Liver (tissue), 9 donors: ENCODE data around the gene OXNAD1. TPM values are rescaled to one million over a fixed set of nuclear protein-coding genes. Genes with fewer than 3 reads are reported as not detected.
A peak's percentile ranks its signal among the peaks of the same experiment; 100 is the strongest.

Source experiments
- DNase-seq: peaks from one replicate; pipeline ENCODE4 v3.0.0-alpha.2; 2017; ENCODE audit warnings: low spot score
- H3K27ac ChIP-seq, 2 donors: one replicate each; pipeline ENCODE4 v1.7.0; 2013; ENCODE audit warnings: inconsistent platforms in 2 of 2, low read length in 2 of 2, control low read depth in 1 of 2, low read depth in 1 of 2, mild to moderate bottlenecking in 1 of 2
- H3K27me3 ChIP-seq, 4 donors: one replicate each; pipeline versions ENCODE4 v1.6.1 to v1.7.0; 2013; ENCODE audit warnings: low read length in 3 of 4, inconsistent platforms in 1 of 4, mild to moderate bottlenecking in 1 of 4, moderate library complexity in 1 of 4; ENCODE audit not compliant: control insufficient read depth in 4 of 4, insufficient read depth in 4 of 4
- H3K36me3 ChIP-seq, 4 donors: one replicate each; pipeline versions ENCODE4 v1.6.1 to v1.7.0; 2013; ENCODE audit warnings: low read length in 3 of 4, mild to moderate bottlenecking in 3 of 4, low read depth in 1 of 4, moderate library complexity in 1 of 4; ENCODE audit not compliant: control insufficient read depth in 4 of 4, insufficient read depth in 3 of 4
- H3K4me1 ChIP-seq, 4 donors: one replicate each; pipeline versions ENCODE4 v1.6.1 to v1.7.0; 2013; ENCODE audit warnings: low read length in 3 of 4, mild to moderate bottlenecking in 3 of 4, moderate library complexity in 1 of 4; ENCODE audit not compliant: control insufficient read depth in 4 of 4, insufficient read depth in 4 of 4
- H3K4me3 ChIP-seq, 3 donors: one replicate each; pipeline versions ENCODE4 v1.6.1 to v1.7.0; 2013; ENCODE audit warnings: low read length in 3 of 3, control low read depth in 1 of 3, low read depth in 1 of 3, mild to moderate bottlenecking in 1 of 3
- H3K9ac ChIP-seq, 2 donors: one replicate each; pipeline ENCODE4 v1.7.0; 2013; ENCODE audit warnings: low read length in 2 of 2, mild to moderate bottlenecking in 2 of 2, moderate library complexity in 2 of 2, control low read depth in 1 of 2, low read depth in 1 of 2
- H3K9me3 ChIP-seq, 4 donors: one replicate each; pipeline versions ENCODE4 v1.6.1 to v1.7.0; 2013; ENCODE audit warnings: low read length in 3 of 4; ENCODE audit not compliant: control insufficient read depth in 4 of 4
- EGR1 ChIP-seq, 2 donors: IDR thresholded peaks; 2 replicates each; pipeline ENCODE4 v1.6.1; 2016 to 2018; ENCODE audit warnings: antibody characterized with exemption in 2 of 2, low read depth in 2 of 2
- FOXA1 ChIP-seq: IDR thresholded peaks from 2 replicates; pipeline ENCODE4 v1.6.1; 2016; ENCODE audit warnings: antibody characterized with exemption
- FOXA2 ChIP-seq: IDR thresholded peaks from 2 replicates; pipeline ENCODE4 v1.6.1; 2016; ENCODE audit warnings: antibody characterized with exemption
- GABPA ChIP-seq, 2 donors: IDR thresholded peaks in 1 of 2; conservative IDR thresholded peaks in 1 of 2; 2 replicates each; pipeline ENCODE4 v1.6.1; 2016; ENCODE audit warnings: antibody characterized with exemption in 2 of 2, mild to moderate bottlenecking in 1 of 2, moderate library complexity in 1 of 2
- HNF4A ChIP-seq, 2 donors: conservative IDR thresholded peaks; 2 replicates each; pipeline ENCODE4 v1.6.1; 2016; ENCODE audit warnings: antibody characterized with exemption in 2 of 2, mild to moderate bottlenecking in 2 of 2
- HNF4G ChIP-seq: IDR thresholded peaks from 2 replicates; pipeline ENCODE4 v1.6.1; 2016; ENCODE audit warnings: antibody characterized with exemption
- JUND ChIP-seq, 2 donors: IDR thresholded peaks; 2 replicates each; pipeline ENCODE4 v1.6.1; 2016; ENCODE audit warnings: antibody characterized with exemption in 2 of 2
- NR2F2 ChIP-seq: IDR thresholded peaks from 2 replicates; pipeline ENCODE4 v1.6.1; 2016; ENCODE audit warnings: antibody characterized with exemption
- RAD21 ChIP-seq, 2 donors: IDR thresholded peaks; 2 replicates each; pipeline ENCODE4 v1.6.1; 2016; ENCODE audit warnings: antibody characterized with exemption in 2 of 2, mild to moderate bottlenecking in 2 of 2
- REST ChIP-seq: IDR thresholded peaks from 2 replicates; pipeline ENCODE4 v1.6.1; 2016; ENCODE audit warnings: antibody characterized with exemption, mild to moderate bottlenecking
- RXRA ChIP-seq, 2 donors: IDR thresholded peaks; 2 replicates each; pipeline ENCODE4 v1.6.1; 2017 to 2018; ENCODE audit warnings: antibody characterized with exemption in 2 of 2, mild to moderate bottlenecking in 1 of 2
- SP1 ChIP-seq: IDR thresholded peaks from 2 replicates; pipeline ENCODE4 v1.6.1; 2018; ENCODE audit warnings: antibody characterized with exemption, mild to moderate bottlenecking
- TAF1 ChIP-seq: conservative IDR thresholded peaks from 2 replicates; pipeline ENCODE4 v1.6.1; 2016; ENCODE audit warnings: antibody characterized with exemption, mild to moderate bottlenecking
- YY1 ChIP-seq: IDR thresholded peaks from 2 replicates; pipeline ENCODE4 v1.6.1; 2016; ENCODE audit warnings: antibody characterized with exemption, mild to moderate bottlenecking
- WGBS: extraction: QIAGEN DNeasy Blood & Tissue Kit; methylation state at CpG from one replicate; pipeline ENCODE4 v1.1.7; 2013; 5-methylcytosine and 5-hydroxymethylcytosine counted together
- polyA plus RNA-seq, 2 donors: library from polyadenylated mRNA; stranded (reverse) in 1 of 2; unstranded in 1 of 2; fragments of 200-250 nt in 1 of 2; fragments of >200 nt in 1 of 2; fragmentation: Nextera tagmentation in 1 of 2; extraction: Ambion mirVana in 1 of 2; gene quantifications; one replicate each; pipeline versions ENCODE4 v1.2.1 to v1.2.3, GENCODE V29; 2013 to 2015
- total RNA-seq, 2 donors: library from RNA; depleted of rRNA; stranded (reverse); fragments of >200 nt; gene quantifications; one replicate each; pipeline ENCODE4 v1.2.3, GENCODE V29; 2014
- TF ChIP-seq, protein P1 (sequence below): fragments of 150-350 bp; IDR thresholded peaks from 2 replicates; pipeline ENCODE4 v1.5.1; 2017; ENCODE audit warnings: improper control_type of control experiment, low read depth, low read length; ENCODE audit not compliant: missing input control
- TF ChIP-seq, protein P2 (sequence below): IDR thresholded peaks from 2 replicates; pipeline ENCODE4 v1.6.1; 2016; ENCODE audit warnings: antibody characterized with exemption
- donor health status: healthy.
- donor health status: healthy.
- donor health status: healthy.
- donor health status: healthy.
- donor health status: healthy.

OXNAD1 gene
- total and polyA plus RNA-seq, 4 donors = 9.3 to 24.6 (median 14.1) TPM

DNA sequence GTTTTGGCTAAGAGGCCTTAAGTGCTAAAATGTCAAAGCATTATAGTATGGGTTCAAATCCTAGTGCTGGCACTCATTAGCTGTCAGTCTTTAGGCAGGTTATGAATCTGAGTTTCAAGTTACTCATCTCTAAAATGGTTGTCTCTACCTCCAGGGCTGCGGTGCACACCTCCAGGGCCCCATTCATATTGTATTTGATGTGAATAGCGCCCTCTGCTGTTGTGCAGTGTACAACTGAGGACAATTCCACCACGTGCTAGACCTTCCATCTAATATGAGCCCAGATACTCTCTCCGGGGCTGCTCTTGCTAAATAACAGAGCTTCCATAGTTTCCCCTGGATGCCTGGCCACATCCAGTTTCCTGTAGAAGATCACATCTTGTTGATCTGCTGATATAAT, 54.3 kb downstream of the OXNAD1 start:
- Histone ChIP-seq H3K27ac (no peak overlapping the region), H3K9ac (no peak overlapping the region), H3K9me3 (no peaks in the 10 kb centered on the region), H3K4me3 (no peak overlapping the region), H3K4me1 (peaks cover 0 to 2% (median 0%) of the 10 kb centered on the region in 4 donors), H3K36me3 (peaks cover 4 to 42% (median 19%) of the 10 kb centered on the region in 4 donors), H3K27me3 (no peaks in the 10 kb centered on the region)
- DNase-seq = no peak
- 75% methylated on average over 4 of the region's 4 CpGs for WGBS
- TF ChIP-seq RAD21 (IDR thresholded peaks at IDR 0.05) (peak; percentile 29 to 65), HNF4A (conservative IDR thresholded peaks at IDR 0.05) (no peak)
- TF ChIP-seq, protein P1, sequence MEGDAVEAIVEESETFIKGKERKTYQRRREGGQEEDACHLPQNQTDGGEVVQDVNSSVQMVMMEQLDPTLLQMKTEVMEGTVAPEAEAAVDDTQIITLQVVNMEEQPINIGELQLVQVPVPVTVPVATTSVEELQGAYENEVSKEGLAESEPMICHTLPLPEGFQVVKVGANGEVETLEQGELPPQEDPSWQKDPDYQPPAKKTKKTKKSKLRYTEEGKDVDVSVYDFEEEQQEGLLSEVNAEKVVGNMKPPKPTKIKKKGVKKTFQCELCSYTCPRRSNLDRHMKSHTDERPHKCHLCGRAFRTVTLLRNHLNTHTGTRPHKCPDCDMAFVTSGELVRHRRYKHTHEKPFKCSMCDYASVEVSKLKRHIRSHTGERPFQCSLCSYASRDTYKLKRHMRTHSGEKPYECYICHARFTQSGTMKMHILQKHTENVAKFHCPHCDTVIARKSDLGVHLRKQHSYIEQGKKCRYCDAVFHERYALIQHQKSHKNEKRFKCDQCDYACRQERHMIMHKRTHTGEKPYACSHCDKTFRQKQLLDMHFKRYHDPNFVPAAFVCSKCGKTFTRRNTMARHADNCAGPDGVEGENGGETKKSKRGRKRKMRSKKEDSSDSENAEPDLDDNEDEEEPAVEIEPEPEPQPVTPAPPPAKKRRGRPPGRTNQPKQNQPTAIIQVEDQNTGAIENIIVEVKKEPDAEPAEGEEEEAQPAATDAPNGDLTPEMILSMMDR = peak; percentile 13

DNA sequence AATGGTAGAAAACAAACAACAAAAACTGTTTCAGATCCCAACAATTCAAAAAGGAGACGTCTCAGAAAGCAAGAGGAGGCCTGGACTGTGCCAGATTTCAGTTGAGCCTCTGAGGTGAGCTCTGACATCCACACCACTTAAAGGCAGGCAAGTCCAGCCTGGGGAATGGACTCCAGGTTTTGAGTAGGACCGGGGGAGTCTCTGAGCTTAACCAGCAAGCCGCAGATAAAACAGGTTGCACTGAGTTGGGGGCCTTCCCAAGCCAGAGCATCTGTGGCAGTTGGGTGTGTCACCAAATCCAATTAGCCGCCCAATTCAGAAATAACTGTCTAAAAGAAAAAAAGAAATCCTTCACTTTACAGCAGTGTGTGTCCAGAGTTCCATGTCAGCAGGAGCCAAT, 54.7 kb downstream of the OXNAD1 start:
- peaks cover 4 to 42% (median 18%) of the 10 kb centered on the region in 4 donors for H3K36me3 ChIP-seq

GRCh38 chr3:16320711-16321110, 55.7 kb downstream of the OXNAD1 start:
- Histone ChIP-seq H3K9me3 (no peaks in the 10 kb centered on the region), H3K9ac (no peak overlapping the region), H3K4me3 (no peak overlapping the region), H3K27ac (no peak overlapping the region), H3K27me3 (no peaks in the 10 kb centered on the region), H3K4me1 (peaks cover under 1 to 10% (median 3%) of the 10 kb centered on the region in 4 donors), H3K36me3 (peaks cover 4 to 40% (median 16%) of the 10 kb centered on the region in 4 donors)
- no peak for TF ChIP-seq TAF1
- TF ChIP-seq EGR1 (IDR thresholded peaks at IDR 0.05; ENCODE audit: low read depth in 2 of 2) = no peak
- TF ChIP-seq REST = no peak
- no peak for DNase-seq
- 95% methylated on average over 3 of the region's 3 CpGs for WGBS

More for the DNA sequence above, 54.7 kb downstream of the OXNAD1 start:
- Histone ChIP-seq H3K4me3 (no peak overlapping the region), H3K4me1 (peaks cover 0 to 2% (median under 1%) of the 10 kb centered on the region in 4 donors), H3K9ac (no peak overlapping the region), H3K27ac (no peak overlapping the region), H3K9me3 (no peaks in the 10 kb centered on the region), H3K27me3 (no peaks in the 10 kb centered on the region)
- DNase-seq = no peak
- 95% methylated on average over 4 of the region's 4 CpGs for WGBS
- no peak for TF ChIP-seq JUND (IDR thresholded peaks at IDR 0.05)
- no peak for TF ChIP-seq SP1
- no peak for TF ChIP-seq RXRA (IDR thresholded peaks at IDR 0.05)
- no peak for TF ChIP-seq NR2F2
- TF ChIP-seq, protein P1 = no peak
- TF ChIP-seq FOXA2 = no peak
- TF ChIP-seq EGR1 (IDR thresholded peaks at IDR 0.05; ENCODE audit: low read depth in 2 of 2) = no peak
- TF ChIP-seq FOXA1 = no peak
- no peak for TF ChIP-seq HNF4G
- no peak for TF ChIP-seq HNF4A (conservative IDR thresholded peaks at IDR 0.05)
- TF ChIP-seq YY1 = no peak
- no peak for TF ChIP-seq TAF1
- no peak for TF ChIP-seq GABPA (IDR thresholded peaks at IDR 0.05 in 1 of 2, conservative IDR thresholded peaks at IDR 0.05 in 1 of 2)
- TF ChIP-seq, protein P2, sequence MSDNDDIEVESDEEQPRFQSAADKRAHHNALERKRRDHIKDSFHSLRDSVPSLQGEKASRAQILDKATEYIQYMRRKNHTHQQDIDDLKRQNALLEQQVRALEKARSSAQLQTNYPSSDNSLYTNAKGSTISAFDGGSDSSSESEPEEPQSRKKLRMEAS = no peak
